ENCODE measurements around the gene LRRC75B. TPM values are rescaled to one million over a fixed set of nuclear protein-coding genes. Genes with fewer than 3 reads are reported as not detected.

The LRRC75B gene
- total RNA-seq, 1 experiment from 2014 or later, result 2.2 TPM

DNA sequence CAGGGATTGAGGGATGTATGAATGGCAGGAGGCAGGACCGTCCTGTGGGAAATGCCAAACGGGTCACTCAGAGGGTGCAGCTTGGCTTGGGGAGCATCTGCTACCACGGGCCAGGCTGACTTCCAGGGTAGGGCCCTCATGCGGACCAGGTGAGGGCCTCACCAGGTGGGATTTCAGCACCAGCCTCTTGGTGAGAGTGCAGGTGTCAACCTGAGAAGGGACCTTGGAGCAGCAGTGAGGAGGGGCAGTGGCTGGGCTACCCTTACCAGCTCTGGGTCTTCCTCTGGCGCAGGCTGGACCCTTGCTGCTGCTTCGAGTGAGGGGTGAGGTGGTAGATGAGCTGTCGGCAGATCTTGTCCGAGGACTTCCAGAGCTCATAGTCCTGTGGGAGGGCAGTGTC is 4.9 kb downstream of the LRRC75B start:
- CTCF ChIA-PET, result interaction anchor here (0.6 kb wide), 1 partner anchor 1444 kb away, joined by 7 read pairs; no protein-coding TSS in a partner anchor
- no peak for DNase-seq
- H3K4me3 ChIP-seq, result no peak overlapping the region
- H3K9me3 ChIP-seq (ENCODE audit: insufficient read depth, low read depth), result no peaks in the 10 kb centered on the region
- BruUV-seq (replicated peaks), result no TSS peak
- H2AFZ ChIP-seq, result no peak overlapping the region
- TF ChIP-seq, protein P1, sequence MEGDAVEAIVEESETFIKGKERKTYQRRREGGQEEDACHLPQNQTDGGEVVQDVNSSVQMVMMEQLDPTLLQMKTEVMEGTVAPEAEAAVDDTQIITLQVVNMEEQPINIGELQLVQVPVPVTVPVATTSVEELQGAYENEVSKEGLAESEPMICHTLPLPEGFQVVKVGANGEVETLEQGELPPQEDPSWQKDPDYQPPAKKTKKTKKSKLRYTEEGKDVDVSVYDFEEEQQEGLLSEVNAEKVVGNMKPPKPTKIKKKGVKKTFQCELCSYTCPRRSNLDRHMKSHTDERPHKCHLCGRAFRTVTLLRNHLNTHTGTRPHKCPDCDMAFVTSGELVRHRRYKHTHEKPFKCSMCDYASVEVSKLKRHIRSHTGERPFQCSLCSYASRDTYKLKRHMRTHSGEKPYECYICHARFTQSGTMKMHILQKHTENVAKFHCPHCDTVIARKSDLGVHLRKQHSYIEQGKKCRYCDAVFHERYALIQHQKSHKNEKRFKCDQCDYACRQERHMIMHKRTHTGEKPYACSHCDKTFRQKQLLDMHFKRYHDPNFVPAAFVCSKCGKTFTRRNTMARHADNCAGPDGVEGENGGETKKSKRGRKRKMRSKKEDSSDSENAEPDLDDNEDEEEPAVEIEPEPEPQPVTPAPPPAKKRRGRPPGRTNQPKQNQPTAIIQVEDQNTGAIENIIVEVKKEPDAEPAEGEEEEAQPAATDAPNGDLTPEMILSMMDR (conservative IDR thresholded peaks at IDR 0.05), result no peak
- no peak for TF ChIP-seq EZH2 (IDR thresholded peaks at IDR 0.05; ENCODE audit: low read depth)
- no peaks in the 10 kb centered on the region for H3K9me2 ChIP-seq (ENCODE audit: insufficient read depth)
- H3K79me2 ChIP-seq (ENCODE audit: low read depth), result no peaks in the 10 kb centered on the region
- peaks cover 10% of the 10 kb centered on the region for H3K4me1 ChIP-seq (replicated peaks; ENCODE audit: insufficient read depth)
- H4K20me1 ChIP-seq (ENCODE audit: insufficient read depth), result no peaks in the 10 kb centered on the region
- H3K4me2 ChIP-seq, result no peak overlapping the region
- POLR2A ChIA-PET (ENCODE audit: unreplicated experiment), result interaction anchor here (0.6 kb wide), 1 partner anchor 865 kb away, joined by 6 read pairs; no protein-coding TSS in a partner anchor
- H3K27ac ChIP-seq, result no peak overlapping the region
- no peaks in the 10 kb centered on the region for H3K36me3 ChIP-seq (ENCODE audit: low read depth)
- intact Hi-C loops (cut with micrococcal nuclease; ENCODE audit: unreplicated experiment), result no loop called here
- no peaks in the 10 kb centered on the region for H3K27me3 ChIP-seq (ENCODE audit: insufficient read depth, low read depth)
- H3F3A ChIP-seq (ENCODE audit: insufficient read depth, low read depth), result no peaks in the 10 kb centered on the region

DNA sequence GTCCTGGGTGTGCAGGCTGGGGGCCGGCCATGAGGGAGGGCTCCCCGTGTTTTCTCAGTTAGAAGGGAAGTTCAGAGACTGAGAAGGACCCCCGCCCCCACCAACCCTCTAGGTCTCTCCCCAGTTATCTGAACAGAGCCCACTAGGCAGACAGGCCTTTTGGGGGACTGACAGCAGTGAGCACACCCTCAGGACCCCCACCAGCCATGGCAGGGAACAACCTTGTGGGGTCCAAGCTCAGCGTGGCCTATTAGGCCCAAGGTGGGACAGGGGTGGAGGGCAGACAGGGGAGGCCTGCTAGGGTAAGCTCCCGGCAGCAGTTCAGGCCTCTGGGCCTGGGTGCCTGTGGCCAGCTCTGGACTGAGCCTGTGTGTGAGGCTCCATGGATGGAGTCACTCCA is 5.6 kb downstream of the LRRC75B start:
- BruUV-seq (replicated peaks), result no TSS peak

GRCh38 chr22:24585927-24586546 is 6.8 kb downstream of the LRRC75B start:
- intact Hi-C loops (cut with micrococcal nuclease; ENCODE audit: unreplicated experiment), result no loop called here
- BruUV-seq (replicated peaks), result no TSS peak

More for the DNA sequence above, 5.6 kb downstream of the LRRC75B start:
- H3K4me3 ChIP-seq, result no peak overlapping the region
- no peaks in the 10 kb centered on the region for H3K36me3 ChIP-seq (ENCODE audit: low read depth)
- no peak overlapping the region for H2AFZ ChIP-seq
- H3K9me3 ChIP-seq (ENCODE audit: insufficient read depth, low read depth), result no peaks in the 10 kb centered on the region
- intact Hi-C loops (cut with micrococcal nuclease; ENCODE audit: unreplicated experiment), result no loop called here
- H3K79me2 ChIP-seq (ENCODE audit: low read depth), result no peaks in the 10 kb centered on the region
- no peak overlapping the region for H3K27ac ChIP-seq
- H3K9me2 ChIP-seq (ENCODE audit: insufficient read depth), result no peaks in the 10 kb centered on the region
- no peak for DNase-seq
- peaks cover 10% of the 10 kb centered on the region for H3K4me1 ChIP-seq (replicated peaks; ENCODE audit: insufficient read depth)
- ChIA-PET POLR2A (ENCODE audit: unreplicated experiment) (no interaction called here), CTCF (interaction anchor here (0.6 kb wide), 1 partner anchor 1443 kb away, joined by 7 read pairs; no protein-coding TSS in a partner anchor)
- H3K4me2 ChIP-seq, result no peak overlapping the region
- no peaks in the 10 kb centered on the region for H4K20me1 ChIP-seq (ENCODE audit: insufficient read depth)
- H3F3A ChIP-seq (ENCODE audit: insufficient read depth, low read depth), result no peaks in the 10 kb centered on the region
- TF ChIP-seq, protein P1 (conservative IDR thresholded peaks at IDR 0.05), result no peak
- TF ChIP-seq EZH2 (IDR thresholded peaks at IDR 0.05; ENCODE audit: low read depth), result no peak
- H3K27me3 ChIP-seq (ENCODE audit: insufficient read depth, low read depth), result no peaks in the 10 kb centered on the region

More at GRCh38 chr22:24585927-24586546, 6.8 kb downstream of the LRRC75B start:
- no peak for DNase-seq
- Histone ChIP-seq H3K36me3 (ENCODE audit: low read depth) (no peaks in the 10 kb centered on the region), H3F3A (ENCODE audit: insufficient read depth, low read depth) (no peaks in the 10 kb centered on the region), H3K9me2 (ENCODE audit: insufficient read depth) (no peaks in the 10 kb centered on the region), H3K4me3 (no peak overlapping the region), H3K9me3 (ENCODE audit: insufficient read depth, low read depth) (no peaks in the 10 kb centered on the region), H3K4me2 (no peak overlapping the region), H3K27ac (no peak overlapping the region), H3K4me1 (replicated peaks; ENCODE audit: insufficient read depth) (peaks cover 10% of the 10 kb centered on the region), H4K20me1 (ENCODE audit: insufficient read depth) (no peaks in the 10 kb centered on the region), H3K27me3 (ENCODE audit: insufficient read depth, low read depth) (no peaks in the 10 kb centered on the region), H3K79me2 (ENCODE audit: low read depth) (no peaks in the 10 kb centered on the region), H2AFZ (no peak overlapping the region)
- CTCF ChIA-PET, result no interaction called here
- POLR2A ChIA-PET (ENCODE audit: unreplicated experiment), result no interaction called here
- TF ChIP-seq, protein P1 (conservative IDR thresholded peaks at IDR 0.05), result no peak
- TF ChIP-seq EZH2 (IDR thresholded peaks at IDR 0.05; ENCODE audit: low read depth), result no peak
